ENCODE measurements around the gene C4orf50. TPM values are rescaled to one million over a fixed set of nuclear protein-coding genes. Genes with fewer than 3 reads are reported as not detected.

C4orf50 gene
- total and polyA plus RNA-seq, 9 donors, result under 0.01 to 0.02 (median 0.01) TPM; not detected in 4

DNA sequence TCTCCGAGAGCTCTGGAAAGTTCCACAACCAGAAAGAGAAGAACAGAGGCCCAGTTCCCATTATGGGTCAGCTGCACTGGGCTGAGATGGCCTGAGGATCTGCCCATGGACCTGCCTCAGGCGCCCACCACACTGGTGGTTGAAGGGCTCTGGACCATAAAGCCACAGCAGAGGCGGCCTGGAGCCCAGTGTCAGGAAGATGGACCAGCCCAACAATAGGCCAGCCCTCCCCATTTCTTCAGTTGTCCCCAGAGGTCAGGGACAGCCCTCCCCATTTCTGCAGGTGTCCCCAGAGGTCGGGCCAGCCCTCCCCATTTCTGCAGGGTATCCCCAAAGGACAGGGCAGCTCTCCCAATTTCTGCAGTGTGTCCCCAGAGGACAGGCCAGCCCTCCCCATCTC, 37.2 kb upstream of the C4orf50 start:
- WGBS (ENCODE audit: insufficient coverage), result 90% methylated on average over 4 of the region's 4 CpGs

DNA sequence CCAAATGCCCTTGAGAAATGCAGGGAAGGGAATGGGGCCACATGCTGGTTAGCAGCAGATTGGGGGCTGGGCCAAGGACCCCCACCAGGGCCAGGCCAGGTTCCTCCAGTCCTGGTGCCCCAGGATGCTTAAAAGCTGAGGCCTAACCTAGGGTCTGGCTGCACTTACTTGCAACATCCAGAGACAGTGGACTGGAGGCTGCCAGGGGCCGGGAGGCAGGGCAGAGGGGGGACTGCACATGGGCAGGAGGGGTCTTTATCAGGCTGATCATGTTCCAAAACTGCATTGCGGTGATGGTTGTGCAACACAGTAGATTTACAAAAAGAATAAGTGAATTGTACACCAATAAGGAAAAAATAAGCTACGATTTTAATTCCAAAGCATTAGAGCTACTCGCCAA, 36.8 kb upstream of the C4orf50 start:
- no CpG with 5 or more reads among the region's 4 CpGs for WGBS (ENCODE audit: insufficient coverage)
- Histone ChIP-seq H3K9me3 (replicated peaks; ENCODE audit: control insufficient read depth, low read depth, low read length) (peaks cover 23% of the 10 kb centered on the region), H3K27ac (ENCODE audit: low read length) (no peak overlapping the region), H3K4me3 (ENCODE audit: low read length) (no peak overlapping the region), H3K27me3 (ENCODE audit: control insufficient read depth, insufficient read depth, low read length) (peaks cover 4% of the 10 kb centered on the region), H3K4me1 (ENCODE audit: control insufficient read depth, insufficient read depth, low read length) (peaks cover 3% of the 10 kb centered on the region), H3K36me3 (ENCODE audit: control insufficient read depth, insufficient read depth, low read length) (no peaks in the 10 kb centered on the region)
- no peak for DNase-seq

More for the DNA sequence above, 37.2 kb upstream of the C4orf50 start:
- Histone ChIP-seq H3K4me3 (ENCODE audit: low read length) (no peak overlapping the region), H3K27me3 (ENCODE audit: control insufficient read depth, insufficient read depth, low read length) (peaks cover 4% of the 10 kb centered on the region), H3K36me3 (ENCODE audit: control insufficient read depth, insufficient read depth, low read length) (no peaks in the 10 kb centered on the region), H3K9me3 (replicated peaks; ENCODE audit: control insufficient read depth, low read depth, low read length) (peaks cover 23% of the 10 kb centered on the region), H3K4me1 (ENCODE audit: control insufficient read depth, insufficient read depth, low read length) (peaks cover 2% of the 10 kb centered on the region), H3K27ac (ENCODE audit: low read length) (no peak overlapping the region)
- DNase-seq, result no peak

DNA sequence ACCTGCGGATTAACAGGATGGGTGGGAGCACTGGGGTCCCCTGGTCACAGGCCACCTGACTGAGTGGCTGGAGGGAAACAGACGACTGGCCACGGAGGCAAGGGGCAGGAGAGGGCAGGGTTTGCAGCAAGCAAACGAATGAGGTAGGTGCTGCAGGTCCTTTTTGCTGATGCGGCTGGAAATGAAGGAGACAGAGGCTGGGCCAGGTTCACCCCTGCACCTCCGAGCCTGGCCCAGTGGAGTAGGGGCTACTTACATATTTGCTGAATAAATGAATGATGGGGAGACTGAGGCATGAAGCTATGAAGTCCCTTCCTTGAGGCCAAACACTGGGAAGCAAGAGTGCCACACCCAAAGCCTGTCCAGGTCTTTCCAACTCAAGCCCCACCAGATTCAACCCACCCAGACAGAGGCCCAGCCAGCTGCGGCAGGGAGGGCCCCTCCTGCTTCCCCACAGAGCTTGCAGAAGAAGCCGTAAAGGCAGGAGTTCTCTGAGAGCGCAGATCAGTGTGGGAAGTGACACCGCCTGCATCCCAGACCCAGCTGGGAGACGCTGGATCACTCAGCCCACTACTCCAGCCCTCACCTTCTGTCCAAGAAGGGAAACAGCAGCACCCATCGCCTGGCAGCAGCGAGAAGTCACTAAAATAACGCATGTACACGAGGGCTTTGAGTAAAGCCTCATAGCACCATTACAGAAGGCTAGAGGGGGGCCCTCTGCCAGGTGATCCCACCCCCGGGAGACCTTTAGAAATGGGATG, 36.1 kb upstream of the C4orf50 start:
- H3K4me1 ChIP-seq (ENCODE audit: control insufficient read depth, insufficient read depth, low read length), result peaks cover 3% of the 10 kb centered on the region
- WGBS (ENCODE audit: insufficient coverage), result 53% methylated on average over 15 of the region's 16 CpGs
- no peak for DNase-seq
- no peak overlapping the region for H3K27ac ChIP-seq (ENCODE audit: low read length)
- no peak overlapping the region for H3K4me3 ChIP-seq (ENCODE audit: low read length)
- peaks cover 16% of the 10 kb centered on the region for H3K9me3 ChIP-seq (replicated peaks; ENCODE audit: control insufficient read depth, low read depth, low read length)
- peaks cover 6% of the 10 kb centered on the region for H3K27me3 ChIP-seq (ENCODE audit: control insufficient read depth, insufficient read depth, low read length)
- no peaks in the 10 kb centered on the region for H3K36me3 ChIP-seq (ENCODE audit: control insufficient read depth, insufficient read depth, low read length)

GRCh38 chr4:6052679-6053078, 34.4 kb upstream of the C4orf50 start:
- 74% methylated on average over 3 of the region's 6 CpGs for WGBS (ENCODE audit: insufficient coverage)

GRCh38 chr4:6050551-6050950, 32.3 kb upstream of the C4orf50 start:
- DNase-seq, result no peak
- Histone ChIP-seq H3K9me3 (replicated peaks; ENCODE audit: control insufficient read depth, low read depth, low read length) (no peaks in the 10 kb centered on the region), H3K27me3 (ENCODE audit: control insufficient read depth, insufficient read depth, low read length) (peaks cover 9% of the 10 kb centered on the region), H3K27ac (ENCODE audit: low read length) (no peak overlapping the region), H3K36me3 (ENCODE audit: control insufficient read depth, insufficient read depth, low read length) (no peaks in the 10 kb centered on the region), H3K4me3 (ENCODE audit: low read length) (no peak overlapping the region), H3K4me1 (ENCODE audit: control insufficient read depth, insufficient read depth, low read length) (peaks cover 3% of the 10 kb centered on the region)
- 20% methylated on average over 3 of the region's 17 CpGs for WGBS (ENCODE audit: insufficient coverage)

More at GRCh38 chr4:6052679-6053078, 34.4 kb upstream of the C4orf50 start:
- no peak overlapping the region for H3K27ac ChIP-seq (ENCODE audit: low read length)
- H3K9me3 ChIP-seq (replicated peaks; ENCODE audit: control insufficient read depth, low read depth, low read length), result peaks cover 4% of the 10 kb centered on the region
- H3K4me1 ChIP-seq (ENCODE audit: control insufficient read depth, insufficient read depth, low read length), result peaks cover 3% of the 10 kb centered on the region
- no peak overlapping the region for H3K4me3 ChIP-seq (ENCODE audit: low read length)
- no peaks in the 10 kb centered on the region for H3K36me3 ChIP-seq (ENCODE audit: control insufficient read depth, insufficient read depth, low read length)
- no peak for DNase-seq
- peaks cover 6% of the 10 kb centered on the region for H3K27me3 ChIP-seq (ENCODE audit: control insufficient read depth, insufficient read depth, low read length)

- no peak overlapping the region for H3K4me3 ChIP-seq (ENCODE audit: low read length)
- H3K36me3 ChIP-seq (ENCODE audit: control insufficient read depth, insufficient read depth, low read length), result no peaks in the 10 kb centered on the region
- DNase-seq, result no peak
- H3K27me3 ChIP-seq (ENCODE audit: control insufficient read depth, insufficient read depth, low read length), result peaks cover 9% of the 10 kb centered on the region
- peaks cover 3% of the 10 kb centered on the region for H3K4me1 ChIP-seq (ENCODE audit: control insufficient read depth, insufficient read depth, low read length)
- no peaks in the 10 kb centered on the region for H3K9me3 ChIP-seq (replicated peaks; ENCODE audit: control insufficient read depth, low read depth, low read length)
- H3K27ac ChIP-seq (ENCODE audit: low read length), result no peak overlapping the region
- WGBS (ENCODE audit: insufficient coverage), result 52% methylated on average over 3 of the region's 8 CpGs
Measured at GRCh38 chr4:6049985-6050384, 31.8 kb upstream of the C4orf50 start.

DNA sequence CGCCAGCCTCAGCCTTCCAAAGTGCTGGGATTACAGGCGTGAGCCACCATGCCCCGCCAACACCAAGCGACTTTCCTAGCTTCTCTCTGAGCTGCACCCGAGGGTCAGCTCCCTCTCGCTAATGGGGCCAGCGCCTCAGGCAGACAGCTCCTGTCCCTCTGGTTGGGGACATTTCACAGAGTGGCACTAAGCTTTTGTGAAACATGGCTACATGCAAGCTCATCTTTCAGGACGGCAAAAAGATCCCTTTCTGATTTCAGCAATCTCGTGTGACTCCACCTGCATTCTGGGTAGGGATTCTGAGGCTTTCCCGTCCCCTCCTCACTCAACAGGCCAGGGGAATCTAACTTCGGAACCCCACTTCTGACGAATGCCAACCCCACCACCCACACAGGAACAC, 31.0 kb upstream of the C4orf50 start:
- Histone ChIP-seq H3K4me1 (ENCODE audit: control insufficient read depth, insufficient read depth, low read length) (peaks cover 3% of the 10 kb centered on the region), H3K27me3 (ENCODE audit: control insufficient read depth, insufficient read depth, low read length) (peaks cover 8% of the 10 kb centered on the region), H3K9me3 (replicated peaks; ENCODE audit: control insufficient read depth, low read depth, low read length) (no peaks in the 10 kb centered on the region), H3K36me3 (ENCODE audit: control insufficient read depth, insufficient read depth, low read length) (no peaks in the 10 kb centered on the region), H3K4me3 (ENCODE audit: low read length) (no peak overlapping the region), H3K27ac (ENCODE audit: low read length) (no peak overlapping the region)
- 83% methylated on average over 12 of the region's 12 CpGs for WGBS (ENCODE audit: insufficient coverage)
- DNase-seq, result no peak

DNA sequence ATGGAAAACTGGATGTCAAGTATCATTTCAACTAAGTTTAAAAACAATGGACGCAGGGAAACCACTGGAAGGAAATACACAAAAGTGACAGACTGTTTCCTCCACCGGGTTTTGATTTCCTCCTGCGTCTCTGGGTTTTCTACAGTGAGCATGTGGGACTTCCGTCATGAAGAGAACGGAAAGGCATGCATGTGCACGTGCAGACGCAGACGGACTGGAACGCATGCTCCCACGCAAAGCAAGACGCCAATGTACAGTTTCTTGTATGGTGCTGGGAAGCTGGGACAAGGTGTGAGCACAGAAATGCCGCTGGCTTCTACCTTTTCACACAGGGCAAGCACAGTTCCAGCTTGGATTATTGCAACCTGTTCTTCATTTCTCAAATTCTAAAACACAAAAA, 30.3 kb upstream of the C4orf50 start:
- DNase-seq, result no peak
- Histone ChIP-seq H3K9me3 (replicated peaks; ENCODE audit: control insufficient read depth, low read depth, low read length) (no peaks in the 10 kb centered on the region), H3K4me1 (ENCODE audit: control insufficient read depth, insufficient read depth, low read length) (peaks cover 3% of the 10 kb centered on the region), H3K27me3 (ENCODE audit: control insufficient read depth, insufficient read depth, low read length) (peaks cover 9% of the 10 kb centered on the region), H3K36me3 (ENCODE audit: control insufficient read depth, insufficient read depth, low read length) (no peaks in the 10 kb centered on the region), H3K4me3 (ENCODE audit: low read length) (no peak overlapping the region), H3K27ac (ENCODE audit: low read length) (no peak overlapping the region)
- WGBS (ENCODE audit: insufficient coverage), result 70% methylated on average over 12 of the region's 12 CpGs

GRCh38 chr4:6047130-6047673, 29.0 kb upstream of the C4orf50 start:
- no peaks in the 10 kb centered on the region for H3K36me3 ChIP-seq (ENCODE audit: control insufficient read depth, insufficient read depth, low read length)
- H3K4me3 ChIP-seq (ENCODE audit: low read length), result no peak overlapping the region
- H3K27me3 ChIP-seq (ENCODE audit: control insufficient read depth, insufficient read depth, low read length), result peaks cover 9% of the 10 kb centered on the region
- peaks cover 3% of the 10 kb centered on the region for H3K4me1 ChIP-seq (ENCODE audit: control insufficient read depth, insufficient read depth, low read length)
- no peak for DNase-seq
- WGBS (ENCODE audit: insufficient coverage), result 68% methylated on average over 11 of the region's 15 CpGs
- no peak overlapping the region for H3K27ac ChIP-seq (ENCODE audit: low read length)
- no peaks in the 10 kb centered on the region for H3K9me3 ChIP-seq (replicated peaks; ENCODE audit: control insufficient read depth, low read depth, low read length)

DNA sequence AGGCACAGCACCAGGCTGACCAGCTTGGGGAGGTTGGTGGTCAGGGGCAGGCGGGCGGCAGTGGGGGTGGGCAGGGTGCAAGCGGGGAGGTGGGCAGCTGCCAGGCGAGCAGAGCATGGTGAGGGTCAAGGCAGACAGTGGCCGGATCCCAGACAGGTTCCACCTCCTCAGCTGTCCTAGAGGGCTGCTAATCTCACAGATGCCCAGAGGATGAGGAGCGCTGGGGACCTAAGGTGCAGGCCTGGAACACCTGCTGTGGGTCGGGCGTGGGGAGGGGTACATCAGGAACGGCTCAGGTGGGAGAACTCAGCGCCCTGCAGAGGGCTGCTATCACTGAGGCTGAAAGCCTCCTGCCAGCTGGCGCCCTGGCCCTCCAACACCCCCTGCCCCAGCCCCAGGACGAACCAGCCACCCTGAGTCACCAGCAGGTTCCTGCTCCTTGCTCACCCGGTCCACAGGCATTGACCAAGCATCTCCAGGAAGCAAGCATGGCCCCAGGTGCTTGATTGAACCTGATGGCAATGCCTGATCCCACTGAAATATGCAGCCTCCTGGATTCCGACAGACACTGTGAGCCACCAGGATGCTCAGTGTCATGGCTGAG, 28.4 kb upstream of the C4orf50 start:
- Histone ChIP-seq H3K36me3 (ENCODE audit: control insufficient read depth, insufficient read depth, low read length) (no peaks in the 10 kb centered on the region), H3K9me3 (replicated peaks; ENCODE audit: control insufficient read depth, low read depth, low read length) (no peaks in the 10 kb centered on the region), H3K4me3 (ENCODE audit: low read length) (no peak overlapping the region), H3K4me1 (ENCODE audit: control insufficient read depth, insufficient read depth, low read length) (peaks cover 3% of the 10 kb centered on the region), H3K27me3 (ENCODE audit: control insufficient read depth, insufficient read depth, low read length) (peaks cover 9% of the 10 kb centered on the region), H3K27ac (ENCODE audit: low read length) (no peak overlapping the region)
- WGBS (ENCODE audit: insufficient coverage), result 83% methylated on average over 14 of the region's 14 CpGs
- DNase-seq, result no peak
